ENCODE data around the gene CPEB1. TPM values are rescaled to one million over a fixed set of nuclear protein-coding genes. Genes with fewer than 3 reads are reported as not detected.
A peak's percentile ranks its signal among the peaks of the same experiment; 100 is the strongest.

Gene CPEB1
- total RNA-seq, 3 donors from 2014 or later (not counting 1 experiment from before 2014, with no cell fraction given): not detected

DNA sequence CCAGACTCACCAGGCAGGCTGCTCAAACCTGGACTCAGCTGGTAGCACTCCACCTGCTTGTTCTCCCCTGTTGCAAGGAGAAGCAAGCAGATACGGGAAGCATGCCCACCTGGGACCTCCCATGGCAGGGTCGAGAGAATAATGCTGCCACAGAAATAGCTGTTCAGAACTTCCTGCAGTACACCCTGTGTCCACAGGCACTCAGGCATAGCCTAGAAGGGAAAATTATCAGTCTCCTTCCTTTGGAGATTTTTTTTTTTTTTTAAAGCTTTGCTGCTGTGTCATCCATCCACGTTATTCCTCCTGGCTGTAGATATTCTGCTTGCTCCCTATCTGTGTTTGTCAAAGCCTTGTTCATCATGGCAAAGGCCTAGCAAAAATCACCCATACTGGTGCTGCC, 74.2 kb downstream of the CPEB1 start:
- WGBS (ENCODE audit: insufficient coverage): 74% methylated on average over 3 of the region's 3 CpGs
- DNase-seq (no peak), ATAC-seq (no peak)
- Histone ChIP-seq H3K9me3 (ENCODE audit: control insufficient read depth, insufficient read depth, low read length) (no peaks in the 10 kb centered on the region), H3K4me1 (ENCODE audit: control insufficient read depth, insufficient read depth, low read length) (no peaks in the 10 kb centered on the region), H3K4me3 (ENCODE audit: low read length) (no peak overlapping the region), H3K27ac (ENCODE audit: low read length) (no peak overlapping the region), H3K36me3 (ENCODE audit: control insufficient read depth, insufficient read depth, low read length) (no peaks in the 10 kb centered on the region), H3K27me3 (ENCODE audit: control insufficient read depth, insufficient read depth, low read length) (peaks cover 3% of the 10 kb centered on the region)
- no peak overlapping the region for H3K4me3 Mint-ChIP-seq
- H3K9me3 Mint-ChIP-seq: no peaks in the 10 kb centered on the region
- no peak overlapping the region for H3K27ac Mint-ChIP-seq
- no peaks in the 10 kb centered on the region for H3K36me3 Mint-ChIP-seq
- TF ChIP-seq, protein P1, sequence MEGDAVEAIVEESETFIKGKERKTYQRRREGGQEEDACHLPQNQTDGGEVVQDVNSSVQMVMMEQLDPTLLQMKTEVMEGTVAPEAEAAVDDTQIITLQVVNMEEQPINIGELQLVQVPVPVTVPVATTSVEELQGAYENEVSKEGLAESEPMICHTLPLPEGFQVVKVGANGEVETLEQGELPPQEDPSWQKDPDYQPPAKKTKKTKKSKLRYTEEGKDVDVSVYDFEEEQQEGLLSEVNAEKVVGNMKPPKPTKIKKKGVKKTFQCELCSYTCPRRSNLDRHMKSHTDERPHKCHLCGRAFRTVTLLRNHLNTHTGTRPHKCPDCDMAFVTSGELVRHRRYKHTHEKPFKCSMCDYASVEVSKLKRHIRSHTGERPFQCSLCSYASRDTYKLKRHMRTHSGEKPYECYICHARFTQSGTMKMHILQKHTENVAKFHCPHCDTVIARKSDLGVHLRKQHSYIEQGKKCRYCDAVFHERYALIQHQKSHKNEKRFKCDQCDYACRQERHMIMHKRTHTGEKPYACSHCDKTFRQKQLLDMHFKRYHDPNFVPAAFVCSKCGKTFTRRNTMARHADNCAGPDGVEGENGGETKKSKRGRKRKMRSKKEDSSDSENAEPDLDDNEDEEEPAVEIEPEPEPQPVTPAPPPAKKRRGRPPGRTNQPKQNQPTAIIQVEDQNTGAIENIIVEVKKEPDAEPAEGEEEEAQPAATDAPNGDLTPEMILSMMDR (IDR thresholded peaks at IDR 0.05): no peak
- no peaks in the 10 kb centered on the region for H3K4me1 Mint-ChIP-seq
- H3K27me3 Mint-ChIP-seq (ENCODE audit: low read depth in 2 of 2): peaks cover 21 to 41% of the 10 kb centered on the region in 2 donors
- intact Hi-C loops (cut with micrococcal nuclease): no loop called here

GRCh38 chr15:82572311-82572710, 74.9 kb downstream of the CPEB1 start:
- WGBS (ENCODE audit: insufficient coverage): 88% methylated on average over 5 of the region's 5 CpGs
- H3K9me3 Mint-ChIP-seq: no peaks in the 10 kb centered on the region
- no peaks in the 10 kb centered on the region for H3K9me3 ChIP-seq (ENCODE audit: control insufficient read depth, insufficient read depth, low read length)

DNA sequence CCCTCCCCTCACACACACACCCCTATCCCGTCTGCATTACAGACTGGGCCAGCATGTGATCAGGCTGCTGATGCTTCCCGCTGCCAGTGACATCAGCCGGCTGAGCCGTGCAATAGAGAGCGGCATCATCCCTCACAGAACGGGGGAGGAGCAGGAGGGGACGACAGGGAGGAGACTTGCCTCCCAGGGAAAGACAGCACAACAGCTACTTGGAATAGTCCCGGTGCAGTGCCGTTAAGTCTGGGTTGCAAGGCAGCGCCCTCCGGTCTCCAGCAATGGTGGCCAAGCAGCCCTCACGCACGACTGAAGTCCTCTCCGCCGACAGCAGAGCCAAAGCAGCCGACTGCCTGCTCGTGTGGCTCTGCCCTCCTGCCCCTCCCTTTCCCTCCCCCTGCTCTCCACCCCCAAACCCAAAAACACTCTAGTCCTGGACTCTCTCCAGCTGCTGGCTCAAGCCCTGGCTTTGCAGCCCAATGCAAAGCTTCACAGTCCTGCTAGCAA, 75.4 kb downstream of the CPEB1 start:
- ATAC-seq: peak in 1 of 3 donors; percentile 21
- no peak for DNase-seq
- H3K27ac ChIP-seq (ENCODE audit: low read length): no peak overlapping the region
- TF ChIP-seq, protein P1 (IDR thresholded peaks at IDR 0.05): no peak
- peaks cover 3% of the 10 kb centered on the region for H3K27me3 ChIP-seq (ENCODE audit: control insufficient read depth, insufficient read depth, low read length)
- no peaks in the 10 kb centered on the region for H3K36me3 ChIP-seq (ENCODE audit: control insufficient read depth, insufficient read depth, low read length)
- Mint-ChIP-seq H3K9me3 (no peaks in the 10 kb centered on the region), H3K36me3 (no peaks in the 10 kb centered on the region), H3K27me3 (ENCODE audit: low read depth in 2 of 2) (peaks cover 23 to 42% of the 10 kb centered on the region in 2 donors), H3K27ac (no peak overlapping the region), H3K4me1 (no peaks in the 10 kb centered on the region), H3K4me3 (no peak overlapping the region)
- 9% methylated on average over 17 of the region's 17 CpGs for WGBS (ENCODE audit: insufficient coverage)
- intact Hi-C loops (cut with micrococcal nuclease): no loop called here
- H3K4me3 ChIP-seq (ENCODE audit: low read length): no peak overlapping the region
- H3K9me3 ChIP-seq (ENCODE audit: control insufficient read depth, insufficient read depth, low read length): no peaks in the 10 kb centered on the region
- no peaks in the 10 kb centered on the region for H3K4me1 ChIP-seq (ENCODE audit: control insufficient read depth, insufficient read depth, low read length)

More at GRCh38 chr15:82572311-82572710, 74.9 kb downstream of the CPEB1 start:
- no peak overlapping the region for H3K4me3 Mint-ChIP-seq
- intact Hi-C loops (cut with micrococcal nuclease): no loop called here
- Histone ChIP-seq H3K4me3 (ENCODE audit: low read length) (no peak overlapping the region), H3K27me3 (ENCODE audit: control insufficient read depth, insufficient read depth, low read length) (peaks cover 3% of the 10 kb centered on the region), H3K4me1 (ENCODE audit: control insufficient read depth, insufficient read depth, low read length) (no peaks in the 10 kb centered on the region), H3K27ac (ENCODE audit: low read length) (no peak overlapping the region), H3K36me3 (ENCODE audit: control insufficient read depth, insufficient read depth, low read length) (no peaks in the 10 kb centered on the region)
- no peak overlapping the region for H3K27ac Mint-ChIP-seq
- H3K4me1 Mint-ChIP-seq: no peaks in the 10 kb centered on the region
- DNase-seq: no peak
- H3K36me3 Mint-ChIP-seq: no peaks in the 10 kb centered on the region
- H3K27me3 Mint-ChIP-seq (ENCODE audit: low read depth in 2 of 2): peaks cover 21 to 42% of the 10 kb centered on the region in 2 donors
- no peak for ATAC-seq
- TF ChIP-seq, protein P1 (IDR thresholded peaks at IDR 0.05): no peak

Data from natural killer cell (primary cell).